H9 (cell line): ENCODE results near the gene RARB. TPM values are rescaled to one million over a fixed set of nuclear protein-coding genes. Genes with fewer than 3 reads are reported as not detected.

ENCODE experiments used
- DNase-seq: peaks from one replicate; pipeline ENCODE4 v3.0.0-alpha.2; 2017
- H2AFZ ChIP-seq: one replicate; pipeline ENCODE4 v1.6.1; 2013; ENCODE audit warnings: mild to moderate bottlenecking, low read length, control low read depth, moderate library complexity
- H2AK5ac ChIP-seq: 2 replicates; pipeline ENCODE4 v1.6.1; 2013; ENCODE audit warnings: low read length, control low read depth, mixed read lengths; ENCODE audit not compliant: insufficient read length
- H2BK120ac ChIP-seq: one replicate; pipeline ENCODE4 v1.6.1; 2013; ENCODE audit warnings: low read depth, mild to moderate bottlenecking, low read length, control low read depth, inconsistent platforms; ENCODE audit not compliant: poor library complexity, severe bottlenecking
- H2BK12ac ChIP-seq: 2 replicates; pipeline ENCODE4 v1.6.1; 2013; ENCODE audit warnings: low read length, control low read depth, mixed read lengths, low read depth; ENCODE audit not compliant: insufficient read length
- H2BK15ac ChIP-seq: 2 replicates; pipeline ENCODE4 v1.6.1; 2013; ENCODE audit warnings: low read depth, low read length, control low read depth
- H2BK20ac ChIP-seq: one replicate; pipeline ENCODE4 v1.6.1; 2013; ENCODE audit warnings: low read depth, mild to moderate bottlenecking, low read length, control low read depth, inconsistent platforms; ENCODE audit not compliant: poor library complexity, severe bottlenecking
- H2BK5ac ChIP-seq: 2 replicates; pipeline ENCODE4 v1.6.1; 2013; ENCODE audit warnings: low read length, control low read depth, mixed read lengths; ENCODE audit not compliant: insufficient read length
- H3K14ac ChIP-seq: 2 replicates; pipeline ENCODE4 v1.6.1; 2013; ENCODE audit warnings: low read length, control low read depth; ENCODE audit not compliant: insufficient read depth
- H3K18ac ChIP-seq: 2 replicates; pipeline ENCODE4 v1.6.1; 2013; ENCODE audit warnings: low read depth, mild to moderate bottlenecking, mixed read lengths, low read length, control low read depth; ENCODE audit not compliant: insufficient read length
- H3K23ac ChIP-seq: 2 replicates; pipeline ENCODE4 v1.6.1; 2013; ENCODE audit warnings: low read length, control low read depth, mixed read lengths, low read depth; ENCODE audit not compliant: insufficient read length
- H3K23me2 ChIP-seq: 2 replicates; pipeline ENCODE4 v1.6.1; 2013; ENCODE audit warnings: low read depth, mild to moderate bottlenecking, mixed read lengths, low read length, control low read depth; ENCODE audit not compliant: insufficient read length, poor library complexity, severe bottlenecking
- H3K27ac ChIP-seq: 2 replicates; pipeline ENCODE4 v1.5.1; 2013; ENCODE audit warnings: low read length, control low read depth, mixed read lengths, low read depth; ENCODE audit not compliant: insufficient read length
- H3K27me3 ChIP-seq: 2 replicates; pipeline ENCODE4 v1.6.1; 2013; ENCODE audit warnings: low read length, control low read depth, inconsistent platforms; ENCODE audit not compliant: insufficient read depth
- H3K4ac ChIP-seq: 2 replicates; pipeline ENCODE4 v1.6.1; 2013; ENCODE audit warnings: low read depth, mild to moderate bottlenecking, control low read depth, inconsistent platforms, low read length, moderate library complexity
- H3K4me1 ChIP-seq: 2 replicates; pipeline ENCODE4 v1.6.1; 2013; ENCODE audit warnings: low read length, control low read depth, inconsistent platforms; ENCODE audit not compliant: insufficient read depth
- H3K4me2 ChIP-seq: 2 replicates; pipeline ENCODE4 v1.6.1; 2013; ENCODE audit warnings: low read length, control low read depth, mixed read lengths; ENCODE audit not compliant: insufficient read length, insufficient read depth
- H3K56ac ChIP-seq: 2 replicates; pipeline ENCODE4 v1.6.1; 2013; ENCODE audit warnings: low read depth, mild to moderate bottlenecking, mixed read lengths, low read length, control low read depth; ENCODE audit not compliant: insufficient read length
- H3K79me1 ChIP-seq: 2 replicates; pipeline ENCODE4 v1.6.1; 2013; ENCODE audit warnings: low read depth, mild to moderate bottlenecking, moderate library complexity, low read length, control low read depth, inconsistent platforms; ENCODE audit not compliant: insufficient read depth, poor library complexity, severe bottlenecking
- H3K79me2 ChIP-seq: 2 replicates; pipeline ENCODE4 v1.6.1; 2013; ENCODE audit warnings: low read length, control low read depth, inconsistent platforms; ENCODE audit not compliant: insufficient read depth
- H3K9ac ChIP-seq: 2 replicates; pipeline ENCODE4 v1.6.1; 2013; ENCODE audit warnings: low read length, control low read depth, mixed read lengths; ENCODE audit not compliant: insufficient read length; ENCODE audit errors: extremely low read depth
- H3K9me3 ChIP-seq: one replicate; pipeline ENCODE4 v1.6.1; 2013; ENCODE audit warnings: low read depth, low read length, inconsistent platforms; ENCODE audit not compliant: control insufficient read depth
- H3T11ph ChIP-seq: one replicate; pipeline ENCODE4 v1.6.1; 2013; ENCODE audit warnings: mild to moderate bottlenecking, low read length, control low read depth, inconsistent platforms
- H4K20me1 ChIP-seq: one replicate; pipeline ENCODE4 v1.6.1; 2013; ENCODE audit not compliant: control insufficient read depth, insufficient read length, insufficient read depth
- H4K5ac ChIP-seq: 2 replicates; pipeline ENCODE4 v1.6.1; 2013; ENCODE audit warnings: low read depth, mild to moderate bottlenecking, mixed read lengths, low read length, control low read depth; ENCODE audit not compliant: insufficient read length
- H4K8ac ChIP-seq: replicated peaks from 2 replicates; pipeline ENCODE4 v1.6.1; 2013; ENCODE audit warnings: low read length, control low read depth, mixed read lengths, low read depth; ENCODE audit not compliant: insufficient read length
- H4K91ac ChIP-seq: 2 replicates; pipeline ENCODE4 v1.6.1; 2013; ENCODE audit warnings: low read depth, mild to moderate bottlenecking, moderate library complexity, mixed read lengths, low read length, control low read depth; ENCODE audit not compliant: insufficient read length
- H3K27ac Mint-ChIP-seq, 3 experiments: 2 replicates in 2 of 3; 3 replicates in 1 of 3; pipeline ENCODE4 v1.8.0; 2020 to 2021; ENCODE audit warnings: mixed read lengths in 3 of 3, mild to moderate bottlenecking in 1 of 3, moderate library complexity in 1 of 3
- H3K27me3 Mint-ChIP-seq: 2 replicates; pipeline ENCODE4 v1.8.0; 2021; ENCODE audit warnings: low read depth, mild to moderate bottlenecking, moderate library complexity, mixed read lengths
- H3K36me3 Mint-ChIP-seq, 3 experiments: 2 replicates in 2 of 3; 3 replicates in 1 of 3; pipeline ENCODE4 v1.8.0; 2020 to 2021; ENCODE audit warnings: low read depth in 3 of 3, mixed read lengths in 3 of 3; ENCODE audit not compliant: insufficient read depth in 1 of 3
- H3K4me1 Mint-ChIP-seq, 2 experiments: 2 replicates each; pipeline ENCODE4 v1.8.0; 2020; ENCODE audit warnings: mixed read lengths in 2 of 2
- H3K4me3 Mint-ChIP-seq, 2 experiments: 2 replicates in 1 of 2; 3 replicates in 1 of 2; pipeline ENCODE4 v1.8.0; 2020 to 2021; ENCODE audit warnings: mild to moderate bottlenecking in 2 of 2, mixed read lengths in 2 of 2, moderate library complexity in 1 of 2
- H3K9me3 Mint-ChIP-seq, 2 experiments: 2 replicates in 1 of 2; 3 replicates in 1 of 2; pipeline ENCODE4 v1.8.0; 2020; ENCODE audit warnings: mild to moderate bottlenecking in 2 of 2, mixed read lengths in 2 of 2, moderate library complexity in 1 of 2
- WGBS: extraction: QIAGEN DNeasy Blood & Tissue Kit; methylation state at CpG from one replicate; pipeline ENCODE4 v1.1.7; 2013; ENCODE audit warnings: missing lambda C conversion rate, low lambda C conversion rate, mixed read lengths; ENCODE audit not compliant: insufficient read length; ENCODE audit errors: extremely low coverage; 5-methylcytosine and 5-hydroxymethylcytosine counted together
- total RNA-seq: library from RNA; stranded (reverse); gene quantifications from 2 replicates; pipeline ENCODE4 v1.2.1, GENCODE V29; 2021
- TF ChIP-seq, protein P1 (sequence below): fragments of 200-600 bp; sonication (generic); conservative IDR thresholded peaks from 3 replicates; pipeline ENCODE4 v1.8.0; 2021; ENCODE audit warnings: antibody characterized with exemption, mild to moderate bottlenecking

RARB gene
- total RNA-seq, 1 experiment from 2014 or later, result 0.22 TPM

DNA sequence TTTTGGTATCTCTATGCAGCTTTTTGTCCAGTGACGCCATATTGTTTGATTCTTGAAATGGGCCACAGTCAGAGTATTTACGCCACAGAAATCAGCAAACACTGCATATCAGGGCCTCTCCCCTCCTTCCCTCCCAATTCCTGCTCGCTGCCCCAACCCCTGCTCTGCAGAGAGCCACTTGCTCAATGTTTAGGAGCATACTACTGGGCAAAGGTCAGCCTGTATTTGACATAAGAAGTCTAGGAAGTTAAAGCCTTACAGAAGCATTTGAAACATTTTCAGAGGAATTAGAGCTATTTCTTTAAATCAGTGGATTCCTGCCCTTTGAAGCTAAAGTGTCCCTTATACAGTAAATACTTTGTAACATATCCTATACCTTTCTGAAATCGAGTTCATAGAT, 17.4 kb upstream of the RARB start:
- Mint-ChIP-seq H3K4me1 (peaks cover 0 to 2% of the 10 kb centered on the region in 2 experiments; a peak in 1 of 4 replicates), H3K27me3 (no peaks in the 10 kb centered on the region), H3K4me3 (no peak overlapping the region), H3K36me3 (peaks cover 0 to 6% (median 0%) of the 10 kb centered on the region in 3 experiments; a peak in 3 of 7 replicates), H3K9me3 (peaks cover 0 to 3% of the 10 kb centered on the region in 2 experiments; a peak in 1 of 5 replicates), H3K27ac (no peak overlapping the region)
- Histone ChIP-seq H4K5ac (no peak overlapping the region), H3K27me3 (no peaks in the 10 kb centered on the region), H3K14ac (no peak overlapping the region), H3K4ac (no peak overlapping the region), H3K23me2 (no peaks in the 10 kb centered on the region), H3K9ac (no peak overlapping the region), H3K56ac (no peak overlapping the region), H3K18ac (no peak overlapping the region), H3K9me3 (no peaks in the 10 kb centered on the region), H2BK5ac (no peak overlapping the region), H2AK5ac (no peak overlapping the region), H3T11ph (no peak overlapping the region), H3K4me2 (no peak overlapping the region), H4K20me1 (no peaks in the 10 kb centered on the region), H2BK12ac (no peak overlapping the region), H3K79me1 (no peaks in the 10 kb centered on the region), H2BK120ac (no peak overlapping the region), H2AFZ (no peak overlapping the region), H3K23ac (no peak overlapping the region), H4K91ac (no peak overlapping the region), H3K79me2 (no peaks in the 10 kb centered on the region), H4K8ac (no peak overlapping the region), H2BK20ac (no peak overlapping the region), H2BK15ac (no peak overlapping the region), H3K4me1 (no peaks in the 10 kb centered on the region), H3K27ac (no peak overlapping the region)
- no CpG with 5 or more reads among the region's 4 CpGs for WGBS
- DNase-seq, result no peak
- TF ChIP-seq, protein P1, sequence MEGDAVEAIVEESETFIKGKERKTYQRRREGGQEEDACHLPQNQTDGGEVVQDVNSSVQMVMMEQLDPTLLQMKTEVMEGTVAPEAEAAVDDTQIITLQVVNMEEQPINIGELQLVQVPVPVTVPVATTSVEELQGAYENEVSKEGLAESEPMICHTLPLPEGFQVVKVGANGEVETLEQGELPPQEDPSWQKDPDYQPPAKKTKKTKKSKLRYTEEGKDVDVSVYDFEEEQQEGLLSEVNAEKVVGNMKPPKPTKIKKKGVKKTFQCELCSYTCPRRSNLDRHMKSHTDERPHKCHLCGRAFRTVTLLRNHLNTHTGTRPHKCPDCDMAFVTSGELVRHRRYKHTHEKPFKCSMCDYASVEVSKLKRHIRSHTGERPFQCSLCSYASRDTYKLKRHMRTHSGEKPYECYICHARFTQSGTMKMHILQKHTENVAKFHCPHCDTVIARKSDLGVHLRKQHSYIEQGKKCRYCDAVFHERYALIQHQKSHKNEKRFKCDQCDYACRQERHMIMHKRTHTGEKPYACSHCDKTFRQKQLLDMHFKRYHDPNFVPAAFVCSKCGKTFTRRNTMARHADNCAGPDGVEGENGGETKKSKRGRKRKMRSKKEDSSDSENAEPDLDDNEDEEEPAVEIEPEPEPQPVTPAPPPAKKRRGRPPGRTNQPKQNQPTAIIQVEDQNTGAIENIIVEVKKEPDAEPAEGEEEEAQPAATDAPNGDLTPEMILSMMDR, result no peak
